Measurements from ENCODE around the gene LTB4R. TPM values are rescaled to one million over a fixed set of nuclear protein-coding genes. Genes with fewer than 3 reads are reported as not detected.

The LTB4R gene
- total and polyA plus RNA-seq, 4 donors = 0.86 to 5.0 (median 2.5) TPM

- TF ChIP-seq NR2F2 (IDR thresholded peaks at IDR 0.05) (no peak), GABPA (IDR thresholded peaks at IDR 0.05 in 1 of 2, conservative IDR thresholded peaks at IDR 0.05 in 1 of 2) (no peak), RXRA (IDR thresholded peaks at IDR 0.05) (no peak), YY1 (IDR thresholded peaks at IDR 0.05) (no peak), HNF4G (IDR thresholded peaks at IDR 0.05) (no peak), CTCF (IDR thresholded peaks at IDR 0.05; ENCODE audit: low read depth, low read length, missing input control) (no peak), FOXA1 (IDR thresholded peaks at IDR 0.05) (no peak), JUND (IDR thresholded peaks at IDR 0.05) (no peak), HNF4A (conservative IDR thresholded peaks at IDR 0.05) (no peak), TAF1 (conservative IDR thresholded peaks at IDR 0.05) (no peak), REST (IDR thresholded peaks at IDR 0.05) (no peak), ATF3 (IDR thresholded peaks at IDR 0.05) (no peak), RAD21 (IDR thresholded peaks at IDR 0.05) (no peak), SP1 (IDR thresholded peaks at IDR 0.05) (no peak), EGR1 (IDR thresholded peaks at IDR 0.05; ENCODE audit: low read depth in 2 of 2) (no peak), FOXA2 (IDR thresholded peaks at IDR 0.05) (no peak)
- TF ChIP-seq, protein P1, sequence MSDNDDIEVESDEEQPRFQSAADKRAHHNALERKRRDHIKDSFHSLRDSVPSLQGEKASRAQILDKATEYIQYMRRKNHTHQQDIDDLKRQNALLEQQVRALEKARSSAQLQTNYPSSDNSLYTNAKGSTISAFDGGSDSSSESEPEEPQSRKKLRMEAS (IDR thresholded peaks at IDR 0.05) = no peak
- TF ChIP-seq, protein P2, sequence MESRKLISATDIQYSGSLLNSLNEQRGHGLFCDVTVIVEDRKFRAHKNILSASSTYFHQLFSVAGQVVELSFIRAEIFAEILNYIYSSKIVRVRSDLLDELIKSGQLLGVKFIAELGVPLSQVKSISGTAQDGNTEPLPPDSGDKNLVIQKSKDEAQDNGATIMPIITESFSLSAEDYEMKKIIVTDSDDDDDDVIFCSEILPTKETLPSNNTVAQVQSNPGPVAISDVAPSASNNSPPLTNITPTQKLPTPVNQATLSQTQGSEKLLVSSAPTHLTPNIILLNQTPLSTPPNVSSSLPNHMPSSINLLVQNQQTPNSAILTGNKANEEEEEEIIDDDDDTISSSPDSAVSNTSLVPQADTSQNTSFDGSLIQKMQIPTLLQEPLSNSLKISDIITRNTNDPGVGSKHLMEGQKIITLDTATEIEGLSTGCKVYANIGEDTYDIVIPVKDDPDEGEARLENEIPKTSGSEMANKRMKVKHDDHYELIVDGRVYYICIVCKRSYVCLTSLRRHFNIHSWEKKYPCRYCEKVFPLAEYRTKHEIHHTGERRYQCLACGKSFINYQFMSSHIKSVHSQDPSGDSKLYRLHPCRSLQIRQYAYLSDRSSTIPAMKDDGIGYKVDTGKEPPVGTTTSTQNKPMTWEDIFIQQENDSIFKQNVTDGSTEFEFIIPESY (IDR thresholded peaks at IDR 0.05) = no peak
- Histone ChIP-seq H3K36me3 (ENCODE audit: control insufficient read depth in 4 of 4, insufficient read depth in 3 of 4, low read depth in 1 of 4, low read length in 3 of 4) (no peaks in the 10 kb centered on the region), H3K27ac (ENCODE audit: low read depth in 1 of 2, low read length in 2 of 2) (no peak overlapping the region), H3K27me3 (ENCODE audit: control insufficient read depth in 4 of 4, insufficient read depth in 4 of 4, low read length in 3 of 4) (no peaks in the 10 kb centered on the region), H3K9me3 (ENCODE audit: control insufficient read depth in 4 of 4, low read length in 3 of 4) (no peaks in the 10 kb centered on the region), H3K9ac (ENCODE audit: low read depth in 1 of 2, low read length in 2 of 2) (no peak overlapping the region), H3K4me1 (ENCODE audit: control insufficient read depth in 4 of 4, insufficient read depth in 4 of 4, low read length in 3 of 4) (peaks cover 0 to 6% (median 2%) of the 10 kb centered on the region in 4 donors), H3K4me3 (ENCODE audit: low read depth in 1 of 3, low read length in 3 of 3) (no peak overlapping the region)
- WGBS = 88% methylated on average over 5 of the region's 5 CpGs
- no peak for DNase-seq (ENCODE audit: low spot score)
These were observed 38.4 kb downstream of the LTB4R start for GRCh38 chr14:24349742-24350141.
